Measurements from ENCODE around the gene REM2. TPM values are rescaled to one million over a fixed set of nuclear protein-coding genes. Genes with fewer than 3 reads are reported as not detected.
A peak's percentile ranks its signal among the peaks of the same experiment; 100 is the strongest.

The REM2 gene
- total RNA-seq, 1 experiment from 2014 or later, result 0.47 TPM

GRCh38 chr14:22888662-22889061 is 5.6 kb downstream of the REM2 start:
- Histone ChIP-seq H3K4me1 (ENCODE audit: control insufficient read depth in 1 of 2, insufficient read depth in 2 of 2, low read length in 2 of 2) (peaks cover 22 to 30% of the 10 kb centered on the region in 2 experiments), H3K4me3 (replicated peaks in 1 of 2; ENCODE audit: low read depth in 1 of 2, low read length in 2 of 2) (no peak overlapping the region; a peak in 1 of 4 replicates), H2AFZ (ENCODE audit: low read depth, low read length, poor library complexity, severe bottlenecking) (no peak overlapping the region), H4K20me1 (ENCODE audit: insufficient read depth) (no peaks in the 10 kb centered on the region), H3K4me2 (ENCODE audit: low read length) (peak overlapping the region; percentile 79; the same call in 1 of the 2 replicates), H3K79me2 (ENCODE audit: insufficient read depth, low read length) (no peaks in the 10 kb centered on the region; the same call in 1 of the 2 replicates), H3K9me3 (ENCODE audit: control insufficient read depth in 1 of 2, insufficient read depth in 1 of 2, low read depth in 1 of 2, low read length in 2 of 2) (no peaks in the 10 kb centered on the region), H3K27ac (ENCODE audit: low read depth, low read length) (no peak overlapping the region), H3K36me3 (ENCODE audit: control insufficient read depth in 1 of 2, insufficient read depth in 2 of 2, low read length in 2 of 2) (no peaks in the 10 kb centered on the region), H3K9me2 (ENCODE audit: insufficient read depth) (no peaks in the 10 kb centered on the region), H3K9ac (ENCODE audit: low read length) (no peak overlapping the region), H3K27me3 (ENCODE audit: insufficient read depth, low read length) (no peaks in the 10 kb centered on the region)
- ChIA-PET POLR2A (interaction anchor here (1.2 to 1.6 kb wide), 2 partner anchors 8 to 30 kb away, joined by 3 to 4 read pairs; partner anchors contain the start of gene RBM23), RAD21 (ENCODE audit: low non-redundant PET in 1 of 2, low total read pairs in 2 of 2, uncharacterized antibody in 2 of 2, unreplicated experiment in 2 of 2) (no interaction called here), CTCF (interaction anchor here (2.6 kb wide), 1 partner anchor 12 kb away, joined by 11 read pairs; no protein-coding TSS in a partner anchor)
- DNase-seq (ENCODE audit: low read depth, low spot score), result no peak
- ATAC-seq, result no peak
- intact Hi-C loops (cut with micrococcal nuclease), result no loop called here
- no TSS peak for BruUV-seq (replicated peaks)
- no peak for TF ChIP-seq SP1 (IDR thresholded peaks at IDR 0.05; ENCODE audit: low read depth)
- no peak for TF ChIP-seq EZH2phosphoT487 (IDR thresholded peaks at IDR 0.05; ENCODE audit: borderline replicate concordance)
- TF ChIP-seq SIN3A (IDR thresholded peaks at IDR 0.05; ENCODE audit: low read depth), result no peak
- TF ChIP-seq ZBTB33 (IDR thresholded peaks at IDR 0.05; ENCODE audit: extremely low read depth, insufficient replicate concordance, low read length), result no peak
- no peak for TF ChIP-seq RAD21 (IDR thresholded peaks at IDR 0.05; ENCODE audit: low read depth)
- no peak for TF ChIP-seq TCF7L2 (IDR thresholded peaks at IDR 0.05; ENCODE audit: borderline replicate concordance, extremely low read depth, insufficient read depth, insufficient read length)
- no peak for TF ChIP-seq CTCF (IDR thresholded peaks at IDR 0.05 in 2 of 3, conservative IDR thresholded peaks at IDR 0.05 in 1 of 3; ENCODE audit: borderline replicate concordance in 1 of 3, insufficient read depth in 1 of 3, low read depth in 2 of 3, low read length in 2 of 3)
- no peak for TF ChIP-seq POLR2AphosphoS5 (IDR thresholded peaks at IDR 0.05; ENCODE audit: low read depth, low read length)
- TF ChIP-seq SRF (IDR thresholded peaks at IDR 0.05; ENCODE audit: low read depth), result no peak
- no peak for TF ChIP-seq YY1 (IDR thresholded peaks at IDR 0.05; ENCODE audit: extremely low read depth, insufficient replicate concordance, low read depth, low read length)
- no peak for TF ChIP-seq EGR1 (IDR thresholded peaks at IDR 0.05; ENCODE audit: low read depth)

Measured in HCT116 (cell line).